WTC11 (cell line): ENCODE measurements around the gene CUTA. TPM values are rescaled to one million over a fixed set of nuclear protein-coding genes. Genes with fewer than 3 reads are reported as not detected.
A peak's percentile ranks its signal among the peaks of the same experiment; 100 is the strongest.

Experiments
- ATAC-seq: fragments of 200-7000 bp; cut with Tn5 transposase; 2 replicates; pipeline ENCODE4 v1.10.0; 2021; ENCODE audit warnings: mild to moderate bottlenecking, moderate library complexity
- CTCF ChIA-PET: fragments of 300-600 bp; sonication (Branson Sonifier 250); formaldehyde crosslinking; loops from one replicate; lab custom pipeline; 2021; ENCODE audit warnings: antibody characterized with exemption; lab: Charles Lee
- POLR2A ChIA-PET: fragments of 350-600 bp; sonication (Branson Sonifier 250); formaldehyde crosslinking; loops from one replicate; lab custom pipeline; 2021; ENCODE audit warnings: antibody characterized with exemption; lab: Charles Lee
- DNase-seq: peaks from one replicate; pipeline ENCODE4 v3.0.0; 2021; ENCODE audit warnings: low spot score
- H3K27ac Mint-ChIP-seq: 2 replicates; pipeline ENCODE4 v1.8.0; 2021; ENCODE audit warnings: mixed read lengths
- H3K27me3 Mint-ChIP-seq: 2 replicates; pipeline ENCODE4 v1.8.0; 2021; ENCODE audit warnings: low read depth, mild to moderate bottlenecking, moderate library complexity, mixed read lengths
- H3K36me3 Mint-ChIP-seq: 2 replicates; pipeline ENCODE4 v1.8.0; 2021; ENCODE audit warnings: mixed read lengths
- H3K4me1 Mint-ChIP-seq: 2 replicates; pipeline ENCODE4 v1.8.0; 2022; ENCODE audit warnings: mixed read lengths
- H3K4me3 Mint-ChIP-seq: 2 replicates; pipeline ENCODE4 v1.8.0; 2021; ENCODE audit warnings: mild to moderate bottlenecking, moderate library complexity, mixed read lengths
- H3K9me3 Mint-ChIP-seq: 2 replicates; pipeline ENCODE4 v1.8.0; 2021; ENCODE audit warnings: mixed read lengths
- KAT7 ChIP-seq: sonication (generic); formaldehyde crosslinking; IDR thresholded peaks from 2 replicates; pipeline ENCODE4 v1.8.1; 2023; ENCODE audit warnings: missing genetic modification reagents, mild to moderate bottlenecking, borderline replicate concordance
- SP1 ChIP-seq: sonication (generic); formaldehyde crosslinking; conservative IDR thresholded peaks from 2 replicates; pipeline ENCODE4 v1.8.1; 2022; ENCODE audit warnings: missing genetic modification reagents
- ZNF317 ChIP-seq: sonication (generic); formaldehyde crosslinking; IDR thresholded peaks from 2 replicates; pipeline ENCODE4 v1.8.1; 2023; ENCODE audit warnings: low read depth, mild to moderate bottlenecking, moderate library complexity, missing genetic modification reagents, borderline replicate concordance
- total RNA-seq: library from RNA; stranded (reverse); gene quantifications from 3 replicates; pipeline ENCODE4 v1.2.3, GENCODE V29; 2021
- TF ChIP-seq, protein P1 (sequence below): sonication (generic); formaldehyde crosslinking; IDR thresholded peaks from 2 replicates; pipeline ENCODE4 v1.8.1; 2023; ENCODE audit warnings: mild to moderate bottlenecking, missing genetic modification reagents, moderate library complexity
- TF ChIP-seq, protein P2 (sequence below): sonication (generic); formaldehyde crosslinking; IDR thresholded peaks from 2 replicates; pipeline ENCODE4 v1.8.0; 2022; ENCODE audit warnings: missing genetic modification reagents
- TF ChIP-seq, protein P3 (sequence below): sonication (generic); formaldehyde crosslinking; conservative IDR thresholded peaks from 2 replicates; pipeline ENCODE4 v1.8.1; 2023; ENCODE audit warnings: mild to moderate bottlenecking, low read depth, missing genetic modification reagents, moderate library complexity
- TF ChIP-seq, protein P4 (sequence below): sonication (generic); formaldehyde crosslinking; IDR thresholded peaks from 2 replicates; pipeline ENCODE4 v1.8.1; 2022; ENCODE audit warnings: mild to moderate bottlenecking, moderate library complexity, missing genetic modification reagents
- TF ChIP-seq, protein P5 (sequence below): sonication (generic); formaldehyde crosslinking; IDR thresholded peaks from 2 replicates; pipeline ENCODE4 v1.8.1; 2023; ENCODE audit warnings: mild to moderate bottlenecking, missing genetic modification reagents, borderline replicate concordance
- TF ChIP-seq, protein P6 (sequence below): sonication (generic); formaldehyde crosslinking; IDR thresholded peaks from 2 replicates; pipeline ENCODE4 v1.8.1; 2023; ENCODE audit warnings: mild to moderate bottlenecking, moderate library complexity, missing genetic modification reagents

The CUTA gene
- total RNA-seq, 1 experiment from 2014 or later, result 247 TPM

DNA sequence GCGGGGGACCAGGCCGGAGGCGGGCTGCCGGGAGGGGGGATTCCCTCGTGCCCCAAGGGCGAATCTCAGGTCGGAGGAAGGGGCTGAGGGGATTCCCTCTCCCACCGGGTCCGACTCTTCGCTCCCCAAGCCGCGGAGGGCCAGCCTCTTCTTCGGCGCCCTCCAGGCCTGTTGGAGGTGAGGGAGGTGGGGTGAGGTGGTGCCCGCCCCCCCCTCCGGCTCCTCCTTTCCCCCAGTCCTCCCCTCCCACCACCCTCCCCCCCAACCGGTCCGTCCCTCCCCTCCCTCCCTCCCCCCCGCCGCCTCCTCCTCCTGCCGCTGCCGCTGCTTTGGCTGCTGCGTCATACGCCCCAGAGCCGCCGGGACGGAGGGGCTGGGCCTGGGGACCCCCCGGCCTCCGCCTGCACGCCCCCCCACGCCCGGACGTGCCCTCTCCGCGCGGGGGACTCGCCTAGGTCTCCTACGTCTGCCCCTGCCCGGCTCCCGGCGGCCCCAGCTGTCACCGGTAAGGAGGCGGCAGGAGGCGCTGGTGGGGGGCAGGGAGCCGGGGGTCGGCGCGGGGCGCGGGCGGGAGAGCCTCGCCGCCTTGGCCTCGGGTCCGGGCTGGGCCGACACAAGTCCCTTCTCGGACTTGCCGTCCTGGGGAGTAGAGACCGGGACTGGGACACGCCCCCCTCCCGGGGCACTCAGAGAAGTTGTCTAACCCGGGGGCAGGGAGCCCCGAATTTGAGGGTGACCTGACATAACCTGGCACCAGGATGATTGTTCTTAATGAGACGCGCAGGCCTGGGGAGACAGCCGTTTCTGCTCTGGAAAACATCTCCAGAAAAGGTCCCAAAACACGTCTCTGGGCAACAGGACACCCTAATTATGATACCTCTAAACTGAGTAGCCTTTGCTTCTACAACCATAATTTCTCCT, 6.9 kb downstream of the CUTA start, which contains the start of gene PHF1:
Gene PHF1 (plus strand): TSS at position 304 of the 921 bp plus-strand sequence. CDS start 1,250 bp downstream, outside the sequence.
- DNase-seq (peak; percentile 47), ATAC-seq (no peak; the same call in 1 of the 2 replicates)
- H3K27me3 Mint-ChIP-seq, result no peaks in the 10 kb centered on the region
- no peaks in the 10 kb centered on the region for H3K9me3 Mint-ChIP-seq
- peaks cover 50% of the 10 kb centered on the region for H3K36me3 Mint-ChIP-seq
- peak within 1 kb of the TSS; percentile 83 for H3K4me3 Mint-ChIP-seq
- peak within 1 kb of the TSS; percentile 98 for H3K27ac Mint-ChIP-seq
- ChIA-PET POLR2A (interaction anchor here (0.6 to 1.8 kb wide), 7 partner anchors 14 to 29 kb away, joined by 3 to 10 read pairs (median 4); no protein-coding TSS in a partner anchor), CTCF (interaction anchor here (0.6 to 2.1 kb wide), 11 partner anchors 8 to 1548 kb away, joined by 3 to 17 read pairs (median 4); partner anchors contain the start of genes B3GALT4, NEU1, SYNGAP1 and ZBTB22)
- TF ChIP-seq KAT7, result no peak
- TF ChIP-seq, protein P1, sequence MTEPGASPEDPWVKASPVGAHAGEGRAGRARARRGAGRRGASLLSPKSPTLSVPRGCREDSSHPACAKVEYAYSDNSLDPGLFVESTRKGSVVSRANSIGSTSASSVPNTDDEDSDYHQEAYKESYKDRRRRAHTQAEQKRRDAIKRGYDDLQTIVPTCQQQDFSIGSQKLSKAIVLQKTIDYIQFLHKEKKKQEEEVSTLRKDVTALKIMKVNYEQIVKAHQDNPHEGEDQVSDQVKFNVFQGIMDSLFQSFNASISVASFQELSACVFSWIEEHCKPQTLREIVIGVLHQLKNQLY (CRISPR knock-in tag), result no peak
- TF ChIP-seq, protein P2, sequence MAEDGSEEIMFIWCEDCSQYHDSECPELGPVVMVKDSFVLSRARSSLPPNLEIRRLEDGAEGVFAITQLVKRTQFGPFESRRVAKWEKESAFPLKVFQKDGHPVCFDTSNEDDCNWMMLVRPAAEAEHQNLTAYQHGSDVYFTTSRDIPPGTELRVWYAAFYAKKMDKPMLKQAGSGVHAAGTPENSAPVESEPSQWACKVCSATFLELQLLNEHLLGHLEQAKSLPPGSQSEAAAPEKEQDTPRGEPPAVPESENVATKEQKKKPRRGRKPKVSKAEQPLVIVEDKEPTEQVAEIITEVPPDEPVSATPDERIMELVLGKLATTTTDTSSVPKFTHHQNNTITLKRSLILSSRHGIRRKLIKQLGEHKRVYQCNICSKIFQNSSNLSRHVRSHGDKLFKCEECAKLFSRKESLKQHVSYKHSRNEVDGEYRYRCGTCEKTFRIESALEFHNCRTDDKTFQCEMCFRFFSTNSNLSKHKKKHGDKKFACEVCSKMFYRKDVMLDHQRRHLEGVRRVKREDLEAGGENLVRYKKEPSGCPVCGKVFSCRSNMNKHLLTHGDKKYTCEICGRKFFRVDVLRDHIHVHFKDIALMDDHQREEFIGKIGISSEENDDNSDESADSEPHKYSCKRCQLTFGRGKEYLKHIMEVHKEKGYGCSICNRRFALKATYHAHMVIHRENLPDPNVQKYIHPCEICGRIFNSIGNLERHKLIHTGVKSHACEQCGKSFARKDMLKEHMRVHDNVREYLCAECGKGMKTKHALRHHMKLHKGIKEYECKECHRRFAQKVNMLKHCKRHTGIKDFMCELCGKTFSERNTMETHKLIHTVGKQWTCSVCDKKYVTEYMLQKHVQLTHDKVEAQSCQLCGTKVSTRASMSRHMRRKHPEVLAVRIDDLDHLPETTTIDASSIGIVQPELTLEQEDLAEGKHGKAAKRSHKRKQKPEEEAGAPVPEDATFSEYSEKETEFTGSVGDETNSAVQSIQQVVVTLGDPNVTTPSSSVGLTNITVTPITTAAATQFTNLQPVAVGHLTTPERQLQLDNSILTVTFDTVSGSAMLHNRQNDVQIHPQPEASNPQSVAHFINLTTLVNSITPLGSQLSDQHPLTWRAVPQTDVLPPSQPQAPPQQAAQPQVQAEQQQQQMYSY (CRISPR knock-in tag), result no peak
- TF ChIP-seq, protein P3, sequence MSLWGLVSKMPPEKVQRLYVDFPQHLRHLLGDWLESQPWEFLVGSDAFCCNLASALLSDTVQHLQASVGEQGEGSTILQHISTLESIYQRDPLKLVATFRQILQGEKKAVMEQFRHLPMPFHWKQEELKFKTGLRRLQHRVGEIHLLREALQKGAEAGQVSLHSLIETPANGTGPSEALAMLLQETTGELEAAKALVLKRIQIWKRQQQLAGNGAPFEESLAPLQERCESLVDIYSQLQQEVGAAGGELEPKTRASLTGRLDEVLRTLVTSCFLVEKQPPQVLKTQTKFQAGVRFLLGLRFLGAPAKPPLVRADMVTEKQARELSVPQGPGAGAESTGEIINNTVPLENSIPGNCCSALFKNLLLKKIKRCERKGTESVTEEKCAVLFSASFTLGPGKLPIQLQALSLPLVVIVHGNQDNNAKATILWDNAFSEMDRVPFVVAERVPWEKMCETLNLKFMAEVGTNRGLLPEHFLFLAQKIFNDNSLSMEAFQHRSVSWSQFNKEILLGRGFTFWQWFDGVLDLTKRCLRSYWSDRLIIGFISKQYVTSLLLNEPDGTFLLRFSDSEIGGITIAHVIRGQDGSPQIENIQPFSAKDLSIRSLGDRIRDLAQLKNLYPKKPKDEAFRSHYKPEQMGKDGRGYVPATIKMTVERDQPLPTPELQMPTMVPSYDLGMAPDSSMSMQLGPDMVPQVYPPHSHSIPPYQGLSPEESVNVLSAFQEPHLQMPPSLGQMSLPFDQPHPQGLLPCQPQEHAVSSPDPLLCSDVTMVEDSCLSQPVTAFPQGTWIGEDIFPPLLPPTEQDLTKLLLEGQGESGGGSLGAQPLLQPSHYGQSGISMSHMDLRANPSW, result no peak
- TF ChIP-seq SP1, result no peak
- TF ChIP-seq ZNF317 (CRISPR knock-in tag), result no peak
- TF ChIP-seq, protein P4, sequence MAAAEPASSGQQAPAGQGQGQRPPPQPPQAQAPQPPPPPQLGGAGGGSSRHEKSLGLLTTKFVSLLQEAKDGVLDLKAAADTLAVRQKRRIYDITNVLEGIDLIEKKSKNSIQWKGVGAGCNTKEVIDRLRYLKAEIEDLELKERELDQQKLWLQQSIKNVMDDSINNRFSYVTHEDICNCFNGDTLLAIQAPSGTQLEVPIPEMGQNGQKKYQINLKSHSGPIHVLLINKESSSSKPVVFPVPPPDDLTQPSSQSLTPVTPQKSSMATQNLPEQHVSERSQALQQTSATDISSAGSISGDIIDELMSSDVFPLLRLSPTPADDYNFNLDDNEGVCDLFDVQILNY (CRISPR knock-in tag), result 0 out of 2 replicates have a peak, but pooled peaks have one; percentile 7
- TF ChIP-seq, protein P5, sequence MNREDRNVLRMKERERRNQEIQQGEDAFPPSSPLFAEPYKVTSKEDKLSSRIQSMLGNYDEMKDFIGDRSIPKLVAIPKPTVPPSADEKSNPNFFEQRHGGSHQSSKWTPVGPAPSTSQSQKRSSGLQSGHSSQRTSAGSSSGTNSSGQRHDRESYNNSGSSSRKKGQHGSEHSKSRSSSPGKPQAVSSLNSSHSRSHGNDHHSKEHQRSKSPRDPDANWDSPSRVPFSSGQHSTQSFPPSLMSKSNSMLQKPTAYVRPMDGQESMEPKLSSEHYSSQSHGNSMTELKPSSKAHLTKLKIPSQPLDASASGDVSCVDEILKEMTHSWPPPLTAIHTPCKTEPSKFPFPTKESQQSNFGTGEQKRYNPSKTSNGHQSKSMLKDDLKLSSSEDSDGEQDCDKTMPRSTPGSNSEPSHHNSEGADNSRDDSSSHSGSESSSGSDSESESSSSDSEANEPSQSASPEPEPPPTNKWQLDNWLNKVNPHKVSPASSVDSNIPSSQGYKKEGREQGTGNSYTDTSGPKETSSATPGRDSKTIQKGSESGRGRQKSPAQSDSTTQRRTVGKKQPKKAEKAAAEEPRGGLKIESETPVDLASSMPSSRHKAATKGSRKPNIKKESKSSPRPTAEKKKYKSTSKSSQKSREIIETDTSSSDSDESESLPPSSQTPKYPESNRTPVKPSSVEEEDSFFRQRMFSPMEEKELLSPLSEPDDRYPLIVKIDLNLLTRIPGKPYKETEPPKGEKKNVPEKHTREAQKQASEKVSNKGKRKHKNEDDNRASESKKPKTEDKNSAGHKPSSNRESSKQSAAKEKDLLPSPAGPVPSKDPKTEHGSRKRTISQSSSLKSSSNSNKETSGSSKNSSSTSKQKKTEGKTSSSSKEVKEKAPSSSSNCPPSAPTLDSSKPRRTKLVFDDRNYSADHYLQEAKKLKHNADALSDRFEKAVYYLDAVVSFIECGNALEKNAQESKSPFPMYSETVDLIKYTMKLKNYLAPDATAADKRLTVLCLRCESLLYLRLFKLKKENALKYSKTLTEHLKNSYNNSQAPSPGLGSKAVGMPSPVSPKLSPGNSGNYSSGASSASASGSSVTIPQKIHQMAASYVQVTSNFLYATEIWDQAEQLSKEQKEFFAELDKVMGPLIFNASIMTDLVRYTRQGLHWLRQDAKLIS (CRISPR knock-in tag), result no peak
- TF ChIP-seq, protein P6, sequence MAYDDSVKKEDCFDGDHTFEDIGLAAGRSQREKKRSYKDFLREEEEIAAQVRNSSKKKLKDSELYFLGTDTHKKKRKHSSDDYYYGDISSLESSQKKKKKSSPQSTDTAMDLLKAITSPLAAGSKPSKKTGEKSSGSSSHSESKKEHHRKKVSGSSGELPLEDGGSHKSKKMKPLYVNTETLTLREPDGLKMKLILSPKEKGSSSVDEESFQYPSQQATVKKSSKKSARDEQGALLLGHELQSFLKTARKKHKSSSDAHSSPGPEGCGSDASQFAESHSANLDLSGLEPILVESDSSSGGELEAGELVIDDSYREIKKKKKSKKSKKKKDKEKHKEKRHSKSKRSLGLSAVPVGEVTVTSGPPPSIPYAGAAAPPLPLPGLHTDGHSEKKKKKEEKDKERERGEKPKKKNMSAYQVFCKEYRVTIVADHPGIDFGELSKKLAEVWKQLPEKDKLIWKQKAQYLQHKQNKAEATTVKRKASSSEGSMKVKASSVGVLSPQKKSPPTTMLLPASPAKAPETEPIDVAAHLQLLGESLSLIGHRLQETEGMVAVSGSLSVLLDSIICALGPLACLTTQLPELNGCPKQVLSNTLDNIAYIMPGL (CRISPR knock-in tag), result peak; percentile 36; the same call in 1 of the 2 replicates
- H3K4me1 Mint-ChIP-seq, result peaks cover 29% of the 10 kb centered on the region
